ENCODE data around the gene APOL5.

APOL5 gene

GRCh38 chr22:35740616-35741015 lies 22.9 kb downstream of the APOL5 start:
- Histone ChIP-seq H3K4me3 (no peak overlapping the region), H3K27ac (no peak overlapping the region), H3K9me3 (ENCODE audit: low read depth, low read length) (no peaks in the 10 kb centered on the region), H3K9ac (ENCODE audit: insufficient read length) (no peak overlapping the region), H3K36me3 (ENCODE audit: insufficient read depth, low read length) (peaks cover 28% of the 10 kb centered on the region)
- DNase-seq (ENCODE audit: low read depth, low spot score), result no peak
- TF ChIP-seq EZH2 (IDR thresholded peaks at IDR 0.05) (no peak), FOXP2 (optimal IDR thresholded peaks at IDR 0.05; ENCODE audit: control extremely low read depth, extremely low read length, insufficient read depth) (no peak), POLR2AphosphoS5 (IDR thresholded peaks at IDR 0.05; ENCODE audit: borderline replicate concordance, low read depth, low read length) (no peak)

- Histone ChIP-seq H3K9ac (ENCODE audit: insufficient read length) (no peak overlapping the region), H3K9me3 (ENCODE audit: low read depth, low read length) (no peaks in the 10 kb centered on the region), H3K4me3 (no peak overlapping the region), H3K36me3 (ENCODE audit: insufficient read depth, low read length) (peaks cover 39% of the 10 kb centered on the region), H3K27ac (peak overlapping the region; percentile 82; the same call in 1 of the 2 replicates)
- TF ChIP-seq EZH2 (IDR thresholded peaks at IDR 0.05) (no peak), FOXP2 (optimal IDR thresholded peaks at IDR 0.05; ENCODE audit: control extremely low read depth, extremely low read length, insufficient read depth) (no peak)
- DNase-seq (ENCODE audit: low read depth, low spot score), result no peak
Observed at GRCh38 chr22:35742342-35743100, 24.8 kb downstream of the APOL5 start.

GRCh38 chr22:35743326-35743860 lies 25.7 kb downstream of the APOL5 start:
- Histone ChIP-seq H3K36me3 (ENCODE audit: insufficient read depth, low read length) (peaks cover 39% of the 10 kb centered on the region), H3K9me3 (ENCODE audit: low read depth, low read length) (no peaks in the 10 kb centered on the region), H3K9ac (ENCODE audit: insufficient read length) (peak overlapping the region; percentile 27), H3K27ac (peak overlapping the region; percentile 82), H3K4me3 (peak overlapping the region; percentile 21; the same call in 1 of the 2 replicates)
- no peak for DNase-seq (ENCODE audit: low read depth, low spot score)
- TF ChIP-seq POLR2AphosphoS5 (IDR thresholded peaks at IDR 0.05; ENCODE audit: borderline replicate concordance, low read depth, low read length), result no peak
- TF ChIP-seq EZH2 (IDR thresholded peaks at IDR 0.05), result no peak
- TF ChIP-seq FOXP2 (optimal IDR thresholded peaks at IDR 0.05; ENCODE audit: control extremely low read depth, extremely low read length, insufficient read depth), result no peak

DNA sequence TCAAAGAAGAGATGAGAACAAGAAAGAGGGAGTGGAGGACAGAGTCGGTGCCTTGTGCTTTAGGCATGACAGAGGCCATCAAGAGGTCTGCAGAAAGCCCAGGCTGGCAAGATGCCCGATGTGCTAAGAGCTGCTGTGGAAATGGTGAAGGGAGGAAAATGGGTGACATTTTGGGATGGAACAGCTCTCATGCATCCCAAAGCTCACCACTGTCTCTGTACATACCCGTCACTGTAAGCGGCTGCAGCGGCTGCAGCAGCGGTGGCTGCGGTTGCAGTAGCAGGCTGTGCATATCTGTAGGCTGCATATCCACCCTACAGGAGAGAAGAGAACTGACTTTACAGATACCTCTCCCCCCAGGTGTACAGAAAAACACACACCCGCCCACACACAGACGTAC lies 28.6 kb downstream of the APOL5 start:
- TF ChIP-seq POLR2AphosphoS5 (IDR thresholded peaks at IDR 0.05; ENCODE audit: borderline replicate concordance, low read depth, low read length) (no peak), FOXP2 (optimal IDR thresholded peaks at IDR 0.05; ENCODE audit: control extremely low read depth, extremely low read length, insufficient read depth) (no peak), EZH2 (IDR thresholded peaks at IDR 0.05) (no peak)
- no peak for DNase-seq (ENCODE audit: low read depth, low spot score)
- Histone ChIP-seq H3K27ac (no peak overlapping the region), H3K9ac (ENCODE audit: insufficient read length) (no peak overlapping the region), H3K9me3 (ENCODE audit: low read depth, low read length) (no peaks in the 10 kb centered on the region), H3K36me3 (ENCODE audit: insufficient read depth, low read length) (peaks cover 39% of the 10 kb centered on the region), H3K4me3 (no peak overlapping the region)

DNA sequence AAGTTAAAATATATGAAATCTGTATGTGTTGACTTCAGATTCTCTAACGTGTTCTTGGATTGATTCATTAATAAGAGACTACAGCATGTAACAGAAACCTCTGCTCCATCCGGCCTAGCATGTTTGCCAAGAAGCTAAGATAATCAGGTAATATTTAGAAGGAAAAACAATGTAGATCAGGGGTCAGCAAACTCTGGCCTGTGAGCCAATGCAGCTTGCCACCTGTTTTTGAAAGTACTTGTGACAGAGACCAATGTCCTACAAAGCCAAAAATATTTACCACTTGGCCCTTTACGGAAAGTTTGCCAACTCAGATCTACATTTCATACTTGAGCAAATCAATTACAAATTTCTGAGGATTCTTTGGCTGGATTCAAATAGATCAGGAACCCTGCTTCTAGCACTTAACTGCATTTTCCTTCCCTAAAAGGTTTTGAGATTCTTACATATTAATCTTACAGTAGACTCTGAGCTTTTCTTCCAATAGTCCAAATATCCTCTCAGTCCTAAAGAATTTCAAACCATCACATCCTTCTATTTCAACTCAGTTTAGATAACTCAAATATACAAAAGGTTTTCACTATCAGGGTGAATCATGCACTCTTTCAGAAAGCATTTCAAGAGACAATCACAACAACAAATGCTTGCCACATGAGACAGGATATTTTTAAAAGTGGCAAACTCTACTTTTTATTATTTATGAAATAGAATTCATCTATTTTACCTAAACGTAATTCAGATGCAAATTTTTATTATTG lies 29.5 kb downstream of the APOL5 start:
- no peak overlapping the region for H3K9ac ChIP-seq (ENCODE audit: insufficient read length)
- no peak for DNase-seq (ENCODE audit: low read depth, low spot score)

GRCh38 chr22:35749808-35750207 lies 32.1 kb downstream of the APOL5 start:
- DNase-seq (ENCODE audit: low read depth, low spot score), result peak; percentile 97
- peak overlapping the region; percentile 99 for H3K27ac ChIP-seq
- H3K36me3 ChIP-seq (ENCODE audit: insufficient read depth, low read length), result peaks cover 25% of the 10 kb centered on the region
- H3K4me3 ChIP-seq, result peak overlapping the region; percentile 68
- peak; percentile 62 for TF ChIP-seq POLR2AphosphoS5 (IDR thresholded peaks at IDR 0.05; ENCODE audit: borderline replicate concordance, low read depth, low read length)
- TF ChIP-seq FOXP2 (optimal IDR thresholded peaks at IDR 0.05; ENCODE audit: control extremely low read depth, extremely low read length, insufficient read depth), result peak; percentile 99
- TF ChIP-seq EZH2 (IDR thresholded peaks at IDR 0.05), result no peak
- no peaks in the 10 kb centered on the region for H3K9me3 ChIP-seq (ENCODE audit: low read depth, low read length)
- peak overlapping the region; percentile 60 for H3K9ac ChIP-seq (ENCODE audit: insufficient read length)

More for the DNA sequence above, 29.5 kb downstream of the APOL5 start:
- TF ChIP-seq EZH2 (IDR thresholded peaks at IDR 0.05) (no peak), POLR2AphosphoS5 (IDR thresholded peaks at IDR 0.05; ENCODE audit: borderline replicate concordance, low read depth, low read length) (no peak), FOXP2 (optimal IDR thresholded peaks at IDR 0.05; ENCODE audit: control extremely low read depth, extremely low read length, insufficient read depth) (no peak)
- Histone ChIP-seq H3K9me3 (ENCODE audit: low read depth, low read length) (no peaks in the 10 kb centered on the region), H3K36me3 (ENCODE audit: insufficient read depth, low read length) (peaks cover 35% of the 10 kb centered on the region), H3K4me3 (no peak overlapping the region), H3K27ac (peak overlapping the region; percentile 99)

GRCh38 chr22:35752006-35752862 lies 34.6 kb downstream of the APOL5 start:
- TF ChIP-seq FOXP2 (optimal IDR thresholded peaks at IDR 0.05; ENCODE audit: control extremely low read depth, extremely low read length, insufficient read depth), result no peak
- TF ChIP-seq POLR2AphosphoS5 (IDR thresholded peaks at IDR 0.05; ENCODE audit: borderline replicate concordance, low read depth, low read length), result no peak
- no peak for TF ChIP-seq EZH2 (IDR thresholded peaks at IDR 0.05)
- Histone ChIP-seq H3K27ac (peak overlapping the region; percentile 80), H3K36me3 (ENCODE audit: insufficient read depth, low read length) (peaks cover 33% of the 10 kb centered on the region), H3K9me3 (ENCODE audit: low read depth, low read length) (no peaks in the 10 kb centered on the region), H3K9ac (ENCODE audit: insufficient read length) (peak overlapping the region; percentile 24), H3K4me3 (no peak overlapping the region)
- no peak for DNase-seq (ENCODE audit: low read depth, low spot score)

All from SK-N-MC (cell line).